Measurements from ENCODE around the gene BBS12.

The BBS12 gene

GRCh38 chr4:122739174-122739573 lies 6.7 kb downstream of the BBS12 start:
- intact Hi-C loops (cut with micrococcal nuclease) = no loop called here
- no peaks in the 10 kb centered on the region for H3K27me3 Mint-ChIP-seq
- H3K36me3 Mint-ChIP-seq (ENCODE audit: low read depth) = peaks cover 12% of the 10 kb centered on the region
- no peak overlapping the region for H3K27ac Mint-ChIP-seq
- H3K4me1 Mint-ChIP-seq (ENCODE audit: low read depth) = peaks cover 27% of the 10 kb centered on the region
- no peak overlapping the region for H3K4me3 Mint-ChIP-seq
- no peaks in the 10 kb centered on the region for H3K9me3 Mint-ChIP-seq

GRCh38 chr4:122742933-122743829 lies 10.7 kb downstream of the BBS12 start:
- no peak overlapping the region for H3K27ac Mint-ChIP-seq
- H3K27me3 Mint-ChIP-seq = no peaks in the 10 kb centered on the region
- H3K4me3 Mint-ChIP-seq = no peak overlapping the region
- no peaks in the 10 kb centered on the region for H3K9me3 Mint-ChIP-seq
- H3K36me3 Mint-ChIP-seq (ENCODE audit: low read depth) = peaks cover 12% of the 10 kb centered on the region
- intact Hi-C loops (cut with micrococcal nuclease) = no loop called here
- H3K4me1 Mint-ChIP-seq (ENCODE audit: low read depth) = peaks cover 23% of the 10 kb centered on the region

- peaks cover 12% of the 10 kb centered on the region for H3K36me3 Mint-ChIP-seq (ENCODE audit: low read depth)
- no peak overlapping the region for H3K27ac Mint-ChIP-seq
- no peaks in the 10 kb centered on the region for H3K27me3 Mint-ChIP-seq
- no peak overlapping the region for H3K4me3 Mint-ChIP-seq
- H3K9me3 Mint-ChIP-seq = no peaks in the 10 kb centered on the region
- H3K4me1 Mint-ChIP-seq (ENCODE audit: low read depth) = peaks cover 14% of the 10 kb centered on the region
- intact Hi-C loops (cut with micrococcal nuclease) = no loop called here
Observed at GRCh38 chr4:122744229-122744628, 11.7 kb downstream of the BBS12 start.

GRCh38 chr4:122746485-122746965 lies 14.0 kb downstream of the BBS12 start:
- no peaks in the 10 kb centered on the region for H3K9me3 Mint-ChIP-seq
- H3K27ac Mint-ChIP-seq = no peak overlapping the region
- H3K27me3 Mint-ChIP-seq = peaks cover 5% of the 10 kb centered on the region
- peaks cover 12% of the 10 kb centered on the region for H3K36me3 Mint-ChIP-seq (ENCODE audit: low read depth)
- H3K4me3 Mint-ChIP-seq = no peak overlapping the region
- intact Hi-C loops (cut with micrococcal nuclease) = no loop called here
- H3K4me1 Mint-ChIP-seq (ENCODE audit: low read depth) = peaks cover 9% of the 10 kb centered on the region

- intact Hi-C loops (cut with micrococcal nuclease) = no loop called here
- Mint-ChIP-seq H3K27ac (no peak overlapping the region), H3K9me3 (no peaks in the 10 kb centered on the region), H3K36me3 (ENCODE audit: low read depth) (peaks cover 12% of the 10 kb centered on the region), H3K27me3 (peaks cover 6% of the 10 kb centered on the region), H3K4me1 (ENCODE audit: low read depth) (peaks cover 9% of the 10 kb centered on the region), H3K4me3 (no peak overlapping the region)
Observed at GRCh38 chr4:122747068-122747467, 14.6 kb downstream of the BBS12 start.

- Mint-ChIP-seq H3K36me3 (ENCODE audit: low read depth) (peaks cover 4% of the 10 kb centered on the region), H3K4me3 (no peak overlapping the region), H3K27ac (no peak overlapping the region), H3K9me3 (no peaks in the 10 kb centered on the region), H3K27me3 (peaks cover 6% of the 10 kb centered on the region), H3K4me1 (ENCODE audit: low read depth) (peaks cover 9% of the 10 kb centered on the region)
- intact Hi-C loops (cut with micrococcal nuclease) = no loop called here
Observed at GRCh38 chr4:122747883-122748282, 15.4 kb downstream of the BBS12 start.

- Mint-ChIP-seq H3K36me3 (ENCODE audit: low read depth) (no peaks in the 10 kb centered on the region), H3K4me3 (no peak overlapping the region), H3K27me3 (peaks cover 6% of the 10 kb centered on the region), H3K27ac (no peak overlapping the region), H3K4me1 (ENCODE audit: low read depth) (peaks cover 9% of the 10 kb centered on the region), H3K9me3 (no peaks in the 10 kb centered on the region)
- intact Hi-C loops (cut with micrococcal nuclease) = no loop called here
Observed at GRCh38 chr4:122749704-122750454, 17.4 kb downstream of the BBS12 start.

GRCh38 chr4:122755675-122756074 lies 23.2 kb downstream of the BBS12 start:
- no peaks in the 10 kb centered on the region for H3K9me3 Mint-ChIP-seq
- intact Hi-C loops (cut with micrococcal nuclease) = no loop called here
- peaks cover 9% of the 10 kb centered on the region for H3K27me3 Mint-ChIP-seq
- H3K27ac Mint-ChIP-seq = no peak overlapping the region
- H3K4me3 Mint-ChIP-seq = no peak overlapping the region
- no peaks in the 10 kb centered on the region for H3K36me3 Mint-ChIP-seq (ENCODE audit: low read depth)
- no peaks in the 10 kb centered on the region for H3K4me1 Mint-ChIP-seq (ENCODE audit: low read depth)

- Mint-ChIP-seq H3K9me3 (no peaks in the 10 kb centered on the region), H3K4me1 (ENCODE audit: low read depth) (peaks cover 9% of the 10 kb centered on the region), H3K36me3 (ENCODE audit: low read depth) (no peaks in the 10 kb centered on the region), H3K27me3 (peaks cover 2% of the 10 kb centered on the region), H3K27ac (no peak overlapping the region), H3K4me3 (no peak overlapping the region)
- intact Hi-C loops (cut with micrococcal nuclease) = loop anchor here (2.0 kb wide), 1 partner anchor 173 kb away; no protein-coding TSS in a partner anchor
Observed at GRCh38 chr4:122758033-122758432, 25.5 kb downstream of the BBS12 start.

GRCh38 chr4:122759639-122760310 lies 27.3 kb downstream of the BBS12 start:
- peaks cover 14% of the 10 kb centered on the region for H3K4me1 Mint-ChIP-seq (ENCODE audit: low read depth)
- no peaks in the 10 kb centered on the region for H3K36me3 Mint-ChIP-seq (ENCODE audit: low read depth)
- no peak overlapping the region for H3K27ac Mint-ChIP-seq
- H3K4me3 Mint-ChIP-seq = no peak overlapping the region
- no peaks in the 10 kb centered on the region for H3K9me3 Mint-ChIP-seq
- intact Hi-C loops (cut with micrococcal nuclease) = loop anchor here (2.0 kb wide), 1 partner anchor 171 kb away; no protein-coding TSS in a partner anchor
- peaks cover 2% of the 10 kb centered on the region for H3K27me3 Mint-ChIP-seq

- peaks cover 19% of the 10 kb centered on the region for H3K4me1 Mint-ChIP-seq (ENCODE audit: low read depth)
- intact Hi-C loops (cut with micrococcal nuclease) = no loop called here
- H3K4me3 Mint-ChIP-seq = no peak overlapping the region
- H3K27ac Mint-ChIP-seq = no peak overlapping the region
- no peaks in the 10 kb centered on the region for H3K9me3 Mint-ChIP-seq
- H3K27me3 Mint-ChIP-seq = no peaks in the 10 kb centered on the region
- H3K36me3 Mint-ChIP-seq (ENCODE audit: low read depth) = no peaks in the 10 kb centered on the region
Observed at GRCh38 chr4:122762520-122762919, 30.0 kb downstream of the BBS12 start.

GRCh38 chr4:122762966-122763716 lies 30.6 kb downstream of the BBS12 start:
- Mint-ChIP-seq H3K27me3 (no peaks in the 10 kb centered on the region), H3K9me3 (no peaks in the 10 kb centered on the region), H3K36me3 (ENCODE audit: low read depth) (no peaks in the 10 kb centered on the region), H3K27ac (no peak overlapping the region), H3K4me3 (no peak overlapping the region), H3K4me1 (ENCODE audit: low read depth) (peaks cover 19% of the 10 kb centered on the region)
- intact Hi-C loops (cut with micrococcal nuclease) = no loop called here

GRCh38 chr4:122764071-122764820 lies 31.7 kb downstream of the BBS12 start:
- Mint-ChIP-seq H3K9me3 (no peaks in the 10 kb centered on the region), H3K4me3 (no peak overlapping the region), H3K36me3 (ENCODE audit: low read depth) (no peaks in the 10 kb centered on the region), H3K27me3 (no peaks in the 10 kb centered on the region), H3K4me1 (ENCODE audit: low read depth) (peaks cover 19% of the 10 kb centered on the region), H3K27ac (no peak overlapping the region)
- intact Hi-C loops (cut with micrococcal nuclease) = no loop called here
